GM19351 (cell line): ENCODE results near the gene PRRX1.

Experiments
- ATAC-seq: cut with Tn5 transposase; IDR thresholded peaks from one replicate; pipeline ENCODE4 v1.9.1; 2021; ENCODE audit warnings: mild to moderate bottlenecking, moderate library complexity; ENCODE audit not compliant: unreplicated experiment

The PRRX1 gene

DNA sequence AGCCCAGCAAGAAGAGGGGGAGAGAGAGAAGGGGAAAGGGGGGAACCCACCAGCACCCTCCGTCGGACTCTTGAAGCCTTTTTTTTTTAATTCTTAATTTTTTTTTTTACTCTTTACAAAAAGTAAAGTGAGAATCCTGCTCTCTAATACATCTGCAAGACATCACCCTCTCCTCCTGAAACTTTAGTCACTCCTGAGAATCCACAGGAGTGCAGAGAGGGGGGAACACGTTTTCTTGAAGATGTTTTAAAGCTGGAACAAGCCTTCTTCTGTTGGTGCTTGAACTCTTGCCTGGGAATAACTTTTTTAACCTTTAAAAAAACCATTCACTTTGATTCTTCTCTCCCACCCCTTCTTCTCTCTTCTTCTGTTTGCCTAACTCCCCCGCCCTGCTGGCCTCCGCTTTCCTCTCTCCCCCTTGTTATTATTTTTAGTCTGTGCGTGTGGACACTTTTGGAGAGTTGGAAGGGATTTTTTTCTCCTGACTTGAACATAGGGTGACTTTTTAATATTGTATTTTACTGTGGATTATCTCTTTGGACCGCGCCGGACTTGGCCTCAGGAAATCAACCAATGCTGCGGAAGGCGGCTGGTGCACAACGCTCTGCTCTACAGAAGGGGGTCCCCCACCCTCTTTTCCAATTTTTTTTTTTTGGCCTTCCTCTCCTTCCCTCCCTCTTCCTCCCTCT, 383 bp upstream of the PRRX1 start:
- no peak for ATAC-seq

DNA sequence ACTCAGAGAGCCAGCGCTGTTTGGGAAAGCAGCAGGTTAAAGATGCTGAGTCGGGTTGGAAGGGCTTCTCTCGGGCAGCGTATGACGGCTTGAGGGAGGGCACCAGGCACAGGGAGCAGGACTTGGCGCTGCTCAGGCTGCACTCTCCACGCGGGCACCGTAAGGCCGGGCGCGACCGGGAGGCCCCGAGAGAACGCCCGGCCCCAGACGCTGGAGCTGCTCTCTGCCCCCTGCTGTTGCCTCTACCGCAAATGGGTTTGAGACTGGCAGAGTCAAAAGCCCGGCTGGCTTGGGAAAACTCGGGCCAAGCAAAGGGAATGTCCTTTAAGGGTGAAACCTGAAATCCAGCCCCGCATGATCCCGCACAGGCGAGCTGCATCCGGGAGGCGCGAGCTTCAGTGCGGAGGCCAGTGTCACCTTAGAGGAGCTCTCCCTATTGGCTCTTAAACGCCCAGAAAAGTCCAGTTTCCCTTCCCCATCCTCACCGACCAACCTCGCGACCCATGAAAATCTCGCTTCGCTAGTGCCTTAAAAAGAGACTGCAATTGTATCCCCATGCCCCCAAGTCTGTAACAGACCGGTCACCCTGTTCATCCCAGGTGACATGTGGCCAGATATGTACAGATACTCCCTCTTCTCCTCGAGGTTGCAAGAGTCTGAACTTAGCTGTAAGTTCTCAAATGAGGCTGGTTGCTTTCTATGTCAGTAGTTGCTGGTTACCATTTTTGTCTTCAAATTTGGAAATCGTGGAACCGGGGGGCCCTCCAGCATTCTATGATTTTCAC, 1.1 kb downstream of the PRRX1 start:
- ATAC-seq, result no peak

DNA sequence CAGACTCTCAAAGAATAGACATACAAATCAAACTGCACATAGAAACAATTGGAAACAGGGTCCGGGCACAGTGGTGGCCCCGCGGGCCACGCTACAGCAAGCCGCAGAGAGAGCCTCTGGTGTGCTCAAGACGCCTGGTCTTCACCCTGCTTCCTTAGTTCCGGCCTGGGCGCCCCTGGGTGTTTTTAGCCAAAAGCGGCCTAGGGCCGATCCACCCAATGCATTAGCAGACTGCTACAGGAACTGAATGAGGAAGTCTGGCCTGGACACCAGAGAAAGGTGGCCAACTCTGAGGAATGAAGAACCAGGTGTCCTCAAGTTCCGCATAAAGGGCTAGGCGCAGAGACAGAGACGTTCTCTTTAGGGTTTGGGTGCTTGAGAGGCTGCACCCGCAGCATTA, 1.7 kb downstream of the PRRX1 start:
- ATAC-seq, result no peak

DNA sequence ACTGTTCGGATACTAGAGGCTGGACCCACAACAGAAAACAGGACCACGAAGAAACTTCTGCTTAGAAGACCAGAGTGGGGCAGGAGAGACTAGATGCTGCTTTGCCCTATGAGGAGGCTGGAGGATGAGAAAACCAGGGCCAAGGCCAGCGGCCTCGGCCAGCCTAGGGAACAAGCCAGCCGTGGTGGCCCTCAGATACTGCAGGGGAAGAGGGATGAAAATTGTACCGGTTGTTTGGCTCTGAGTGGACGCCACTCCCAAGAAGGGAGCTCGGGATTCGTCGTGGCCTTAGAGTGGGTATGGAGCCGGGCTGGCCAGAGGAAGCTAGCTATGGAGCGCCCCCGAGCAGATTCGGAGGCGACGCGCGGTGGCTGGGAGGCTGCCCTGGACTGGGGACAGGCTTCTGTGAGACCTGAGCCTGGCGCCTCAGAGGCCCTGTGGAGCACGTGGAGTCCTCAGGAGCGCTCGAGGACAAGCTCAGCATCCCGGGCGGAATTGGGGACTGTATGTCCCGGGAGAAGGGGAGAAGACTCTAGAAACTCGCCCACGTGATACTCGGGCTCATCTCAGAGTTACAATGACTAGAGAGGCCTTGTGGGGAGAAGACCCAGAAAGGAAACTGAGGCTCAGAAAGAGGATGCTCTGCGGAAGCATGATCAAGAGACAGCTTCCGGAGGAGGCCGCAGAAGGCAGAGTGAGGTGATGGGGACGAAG, 2.8 kb downstream of the PRRX1 start:
- ATAC-seq, result no peak

DNA sequence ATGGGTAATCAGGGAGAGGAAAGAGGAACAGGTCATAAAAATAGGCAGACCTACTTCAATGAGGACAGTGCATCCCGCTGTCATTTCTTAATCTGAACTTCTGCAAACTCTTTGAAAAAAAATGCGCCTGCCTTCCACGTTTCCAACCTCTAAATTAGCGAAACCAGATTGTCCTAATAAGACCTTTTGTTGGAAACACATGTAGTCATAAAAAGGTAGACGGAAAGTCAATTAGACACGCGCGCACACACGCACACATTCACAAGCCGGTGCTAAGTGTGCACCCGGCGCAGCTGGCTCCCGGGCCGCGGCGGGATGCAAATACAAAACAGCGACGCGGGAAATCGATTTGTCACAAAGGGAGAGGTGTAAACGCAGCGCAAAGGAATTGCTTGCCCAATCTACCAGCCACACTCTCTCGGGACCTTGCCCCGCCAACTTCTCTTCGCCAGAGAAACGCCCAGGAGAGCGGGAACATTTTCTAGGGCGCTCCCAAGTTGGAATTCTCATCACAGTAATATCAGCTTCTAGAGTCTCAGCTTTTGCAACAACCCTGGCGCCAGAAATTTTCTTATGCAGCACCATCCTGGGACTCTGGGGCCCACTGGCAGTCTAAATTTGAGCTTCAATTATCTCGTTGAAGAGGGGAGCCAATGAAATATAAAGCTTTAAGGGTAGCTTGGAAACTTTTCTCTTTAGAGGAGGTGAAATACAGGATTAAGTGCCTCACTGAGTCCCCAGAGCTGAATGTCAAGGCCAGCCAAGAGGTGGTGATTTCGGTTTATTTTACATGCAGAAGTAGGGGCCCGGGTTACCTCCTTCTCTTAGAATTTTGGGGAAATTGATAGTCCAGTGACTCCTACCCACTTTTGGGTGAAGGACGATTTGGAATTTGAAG, 4.5 kb downstream of the PRRX1 start:
- ATAC-seq, result no peak

DNA sequence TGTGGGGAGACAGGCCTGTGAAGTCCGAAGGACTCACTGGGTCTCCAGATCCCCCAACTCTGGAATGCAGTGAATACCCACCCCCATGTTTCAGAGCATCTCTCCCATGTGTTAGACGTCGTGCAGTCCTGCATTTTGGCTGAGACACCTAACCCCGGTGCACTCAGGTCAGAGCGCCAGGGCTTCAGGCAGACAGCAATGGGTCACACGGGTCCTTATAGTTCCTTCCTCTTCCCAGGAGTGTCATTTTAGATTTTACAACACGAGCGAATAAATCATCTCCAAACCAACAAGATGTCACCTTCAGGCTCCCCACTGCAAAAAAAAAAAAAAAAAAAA, 5.1 kb downstream of the PRRX1 start:
- ATAC-seq, result no peak

DNA sequence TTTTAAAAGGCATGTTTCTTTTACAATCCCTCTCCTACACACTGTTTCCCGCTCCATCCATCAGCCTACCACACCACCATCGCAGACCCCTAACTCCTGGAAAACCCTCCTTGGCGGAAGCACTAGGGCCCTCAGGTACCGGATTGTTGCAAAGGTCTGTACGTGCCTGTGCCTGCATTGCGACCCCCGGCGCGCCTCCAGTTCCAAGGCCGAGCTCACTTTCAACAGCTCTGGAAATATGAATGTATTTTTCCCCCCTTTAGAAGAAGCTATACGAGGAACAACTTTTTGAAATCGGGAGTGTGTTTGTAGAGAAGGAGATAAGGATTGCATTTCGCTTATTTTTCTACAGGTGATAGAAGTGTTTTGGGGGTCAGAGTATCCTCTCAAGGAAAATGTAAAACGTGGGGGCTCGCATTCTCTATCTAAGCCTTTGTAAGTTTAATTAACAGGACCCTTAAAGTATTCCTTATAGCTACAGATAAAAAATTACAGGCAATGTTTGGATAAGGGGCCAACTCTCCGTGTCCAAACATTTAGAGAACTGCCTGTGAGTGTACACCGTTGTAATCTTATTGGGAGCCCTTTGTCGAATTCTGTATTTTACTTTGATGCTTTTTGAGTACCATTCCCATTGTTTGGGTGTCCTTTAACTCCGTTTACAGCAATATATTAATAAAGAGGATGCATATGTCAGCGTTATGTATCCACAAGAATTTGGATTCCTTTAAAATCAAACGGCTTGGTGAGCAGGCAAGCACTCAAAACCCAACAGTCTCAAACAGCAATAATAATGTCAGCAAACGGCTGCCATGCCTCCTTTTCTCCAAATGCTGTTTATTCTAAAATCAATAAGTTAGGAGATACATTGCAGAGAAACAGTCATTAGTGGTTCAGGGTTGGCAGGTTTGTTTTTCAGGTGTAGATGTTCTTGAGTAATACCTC, 5.9 kb downstream of the PRRX1 start:
- ATAC-seq, result no peak

DNA sequence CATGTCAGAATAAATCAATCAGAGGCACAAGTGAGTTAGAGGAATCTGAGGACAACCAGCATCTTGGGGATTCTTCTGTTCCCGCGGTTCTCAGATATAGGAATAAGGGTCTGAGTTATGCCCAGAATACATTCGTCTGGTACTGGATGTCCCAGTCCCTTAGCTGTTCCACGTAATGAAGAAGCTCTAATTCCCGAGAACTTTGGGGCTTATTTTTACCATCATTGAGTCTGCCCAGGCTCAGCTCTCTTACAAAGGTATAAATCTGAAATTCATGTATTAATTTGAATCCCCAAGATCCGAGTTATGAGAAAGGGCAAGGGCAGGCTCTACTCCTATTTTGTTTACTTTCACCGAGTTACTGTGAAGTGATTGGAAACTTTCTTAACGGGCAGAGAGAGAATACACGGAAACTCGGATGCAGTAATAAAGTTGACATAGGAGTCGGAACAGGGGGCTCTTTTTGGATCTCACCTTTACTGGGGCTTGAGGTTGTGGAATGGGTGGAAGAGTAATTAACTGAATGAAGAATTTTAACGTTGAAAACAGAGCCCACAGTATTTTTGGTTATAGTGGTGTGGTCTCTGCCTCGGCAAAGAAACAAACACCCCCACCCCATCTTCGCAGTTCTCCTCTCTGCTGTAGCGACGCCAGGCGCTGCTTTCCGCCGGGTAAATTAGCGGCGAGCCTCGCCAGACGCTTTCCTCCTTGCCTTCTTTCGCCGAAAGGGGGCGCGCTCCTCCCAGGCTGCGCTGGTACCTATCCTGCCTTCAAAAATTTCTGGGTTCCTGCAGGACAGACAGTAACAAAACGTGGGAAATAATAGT, 7.1 kb downstream of the PRRX1 start:
- ATAC-seq, result no peak

DNA sequence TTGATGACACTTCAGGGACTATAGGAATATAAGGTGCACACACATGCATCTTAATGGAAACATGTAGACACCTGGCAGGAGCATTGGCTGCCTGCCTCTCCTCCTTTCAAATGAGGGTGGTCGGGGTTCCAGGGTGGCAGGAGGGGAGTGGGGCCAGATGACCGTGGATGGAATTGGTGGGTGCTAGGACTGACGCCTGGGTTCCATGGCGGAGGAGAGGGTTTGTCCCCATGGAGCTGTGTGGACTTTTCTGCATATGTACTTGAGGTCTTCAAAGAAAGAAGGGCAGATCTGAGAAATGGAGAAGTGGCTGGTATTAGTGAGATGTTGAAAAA, 7.7 kb downstream of the PRRX1 start:
- no peak for ATAC-seq

DNA sequence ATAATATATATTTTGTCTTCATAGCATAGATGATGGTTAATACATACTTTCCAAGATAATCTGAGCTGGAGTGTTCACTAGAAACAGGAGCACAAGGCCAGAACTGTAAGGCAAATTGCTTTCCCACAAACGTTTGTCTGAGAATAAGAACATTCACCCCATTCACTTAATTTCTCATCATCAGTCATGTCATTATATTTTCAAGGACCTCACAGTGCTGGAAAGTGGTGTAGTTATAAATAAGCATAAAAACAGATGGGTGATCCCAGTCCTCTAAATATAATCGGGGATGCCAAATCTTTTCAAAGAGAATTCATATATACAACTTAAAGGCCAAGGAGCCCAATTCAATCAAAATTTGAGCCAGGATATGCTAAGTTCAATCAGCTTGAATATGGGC, 8.4 kb downstream of the PRRX1 start:
- no peak for ATAC-seq

DNA sequence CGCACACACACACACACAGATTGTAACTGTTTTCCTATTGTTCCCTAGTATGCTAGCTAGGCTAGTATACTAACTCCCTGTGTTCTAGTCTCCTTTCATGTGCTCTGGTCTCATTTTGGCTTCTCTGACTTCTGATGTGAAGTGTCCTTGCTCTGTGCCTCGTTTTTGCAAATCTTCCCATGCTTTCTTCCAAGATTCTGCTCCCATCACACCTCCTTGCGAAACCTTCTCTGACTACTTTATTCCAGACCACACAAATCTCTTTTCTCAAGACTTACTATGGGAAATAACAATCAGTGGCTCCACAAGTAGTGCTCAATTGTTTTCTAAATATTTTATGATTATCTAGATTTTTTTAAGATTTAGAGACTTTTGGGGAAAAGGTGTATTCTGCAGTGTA, 10.3 kb downstream of the PRRX1 start:
- no peak for ATAC-seq

DNA sequence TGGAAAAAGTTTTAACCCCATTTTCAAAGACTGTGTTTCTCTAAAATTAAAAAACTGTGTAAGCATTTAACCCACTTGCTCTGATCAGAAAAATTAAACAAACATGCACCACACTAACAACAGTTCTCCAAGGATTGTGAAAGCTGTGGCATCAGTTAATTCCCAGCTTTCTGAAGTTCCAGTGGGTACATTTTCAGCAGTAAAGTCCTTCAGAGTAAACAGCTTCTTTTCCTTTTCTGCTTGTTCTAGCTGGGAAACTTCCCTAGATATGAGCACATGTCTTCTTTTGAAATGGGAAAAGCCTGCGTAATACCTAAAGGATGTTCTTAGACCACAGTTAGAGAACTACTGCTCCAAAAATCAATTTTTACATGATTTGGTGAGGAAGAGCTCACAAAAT, 11.1 kb downstream of the PRRX1 start:
- no peak for ATAC-seq

DNA sequence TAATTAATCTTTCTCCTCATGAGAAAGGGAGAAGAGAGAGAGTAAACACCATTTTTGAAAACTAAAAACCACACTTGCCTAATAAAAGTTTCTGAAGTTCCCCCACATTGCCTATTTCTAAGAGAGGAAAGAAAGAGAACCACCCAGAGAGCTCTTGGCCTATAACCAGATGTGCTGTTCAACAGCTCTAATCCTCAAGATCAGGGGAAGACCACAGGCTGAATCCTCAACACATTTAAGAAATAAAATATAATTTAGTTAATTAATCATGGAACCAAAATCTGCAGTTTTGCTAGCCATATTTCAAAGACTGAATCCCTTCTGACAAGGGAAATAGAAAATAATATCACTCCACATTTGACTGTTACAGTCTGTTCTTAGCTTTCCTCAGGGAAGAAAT, 11.9 kb downstream of the PRRX1 start:
- no peak for ATAC-seq

DNA sequence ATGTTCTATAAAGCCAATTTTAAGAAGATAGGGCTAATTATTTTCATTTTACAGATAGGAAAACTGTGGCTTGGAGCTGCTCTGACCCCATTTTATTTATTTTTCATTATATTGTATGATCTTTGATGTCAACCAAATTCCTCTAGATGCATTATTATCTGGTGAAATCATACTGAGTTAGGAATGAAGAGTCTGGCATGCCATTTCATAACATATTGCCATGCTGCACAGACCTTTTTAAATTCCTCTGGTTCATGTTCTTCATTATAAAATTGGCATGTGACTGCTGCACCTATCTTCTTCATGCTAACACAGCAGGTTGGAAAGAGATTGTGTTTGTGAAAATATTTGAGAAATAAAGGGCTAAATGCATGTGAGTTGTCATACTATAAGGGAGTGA, 12.7 kb downstream of the PRRX1 start:
- ATAC-seq, result no peak

DNA sequence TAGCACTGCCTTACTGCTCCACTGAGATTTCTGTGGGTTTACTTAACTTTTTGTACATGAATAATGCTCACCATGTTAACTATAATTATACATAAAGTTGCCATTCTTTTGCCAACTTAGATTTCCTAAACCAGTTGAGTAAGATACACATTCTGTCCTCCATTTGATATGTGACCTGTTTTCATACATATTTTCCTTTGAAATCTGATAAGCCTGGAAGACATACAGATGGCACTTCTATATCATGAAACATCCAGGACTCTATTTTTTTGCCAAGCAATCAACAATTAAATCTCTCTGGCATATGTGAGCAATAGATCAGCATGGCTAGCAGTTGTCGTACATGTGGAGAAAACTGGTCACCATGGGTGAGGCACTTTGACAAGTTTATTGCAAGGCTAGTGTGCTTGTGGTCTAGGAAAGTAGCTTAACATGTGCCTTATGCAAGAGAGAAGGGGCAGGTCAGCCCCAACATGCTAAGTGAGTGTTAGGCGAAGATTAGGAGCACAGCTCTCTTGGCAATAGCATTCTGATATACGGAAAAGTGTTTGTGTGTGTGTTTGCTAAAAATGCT, 14.2 kb downstream of the PRRX1 start:
- ATAC-seq, result no peak

DNA sequence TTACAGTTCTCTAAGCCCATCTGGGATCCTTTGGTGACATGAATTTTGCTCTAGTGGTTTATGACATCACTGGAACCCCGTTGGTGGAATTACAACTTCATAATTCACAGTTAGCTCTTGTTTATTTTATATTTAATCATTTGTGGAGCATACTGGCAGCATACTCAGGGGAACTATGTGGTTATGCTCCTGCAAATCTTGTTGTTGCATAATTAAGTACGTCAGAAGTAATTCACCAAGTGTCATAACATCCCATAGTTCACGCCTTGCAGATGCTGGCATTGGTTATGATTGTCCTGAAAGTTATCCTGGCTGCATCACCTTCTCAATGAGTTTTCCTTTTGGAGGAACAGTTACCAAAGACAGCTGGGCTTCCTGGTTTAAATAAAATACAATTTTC, 16.5 kb downstream of the PRRX1 start:
- ATAC-seq, result no peak

DNA sequence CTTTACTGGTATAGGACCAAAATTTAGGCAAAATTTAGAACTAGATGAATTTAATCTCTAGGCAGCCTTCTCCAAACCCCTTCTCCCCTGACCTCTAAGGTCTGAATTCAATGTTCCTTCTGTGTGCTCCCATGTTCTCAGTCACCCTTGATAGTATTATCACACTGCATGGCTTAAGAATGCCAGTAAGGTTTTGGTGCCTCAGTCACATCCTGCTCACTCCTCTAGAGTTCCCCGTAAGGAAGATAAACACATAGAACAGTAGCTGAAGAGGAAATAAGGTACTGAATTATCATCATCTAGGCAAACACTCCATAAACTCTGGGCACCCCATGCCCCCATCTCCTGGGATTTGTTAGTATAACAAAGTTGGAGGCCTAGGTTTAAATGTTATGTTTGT, 18.2 kb downstream of the PRRX1 start:
- no peak for ATAC-seq

DNA sequence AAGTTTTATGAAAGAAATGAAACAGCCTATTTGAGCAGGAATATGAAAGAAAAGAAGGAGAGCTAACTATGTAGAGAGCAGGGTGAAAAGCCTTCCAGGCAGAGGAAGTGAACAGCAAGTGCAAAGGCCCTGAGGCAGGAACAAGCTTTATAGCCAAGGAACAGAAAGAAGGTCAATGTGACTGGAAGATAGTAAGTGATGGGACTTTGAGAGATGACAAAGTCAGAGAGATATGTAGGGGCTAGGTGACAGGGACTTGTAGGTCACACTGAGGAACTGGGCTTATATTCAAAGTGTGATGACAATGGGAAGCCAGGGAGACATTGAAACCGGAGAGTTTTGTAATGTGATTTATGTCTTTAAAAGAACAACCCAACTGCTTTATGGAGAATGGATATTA, 18.9 kb downstream of the PRRX1 start:
- no peak for ATAC-seq

DNA sequence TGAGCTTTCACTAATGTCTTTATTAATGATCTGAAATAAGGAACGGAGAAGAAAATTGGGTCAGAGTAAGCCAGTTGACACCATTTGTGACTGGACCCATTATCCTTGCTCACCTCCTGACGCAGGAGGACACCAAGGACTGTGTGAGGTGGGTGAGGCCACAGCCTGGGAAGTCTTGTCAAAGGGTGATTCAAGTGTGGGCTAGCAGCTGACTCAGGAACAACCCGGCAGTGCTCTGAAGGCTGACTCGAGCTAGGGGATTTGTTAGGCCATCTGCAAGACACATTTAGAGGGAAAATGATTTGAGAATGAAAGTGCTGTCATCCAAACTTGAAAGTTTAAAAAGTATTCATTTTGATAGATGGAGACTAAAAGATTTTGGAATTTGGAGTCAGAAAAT, 21.2 kb downstream of the PRRX1 start:
- no peak for ATAC-seq
